CD4-positive, alpha-beta T cell treated with Interleukin-15 for 4 hours (primary cell): ENCODE data around the gene EIF5.
A peak's percentile ranks its signal among the peaks of the same experiment; 100 is the strongest.

Experiments
- DNase-seq: peaks from one replicate; pipeline ENCODE4 v3.0.0-alpha.2; 2020; ENCODE audit warnings: low spot score

Gene EIF5

GRCh38 chr14:103372017-103372416 is 38.0 kb downstream of the EIF5 start:
- DNase-seq: no peak

GRCh38 chr14:103372552-103373304 is 38.7 kb downstream of the EIF5 start:
- no peak for DNase-seq

- DNase-seq: no peak
Measured at GRCh38 chr14:103374121-103374520, 40.1 kb downstream of the EIF5 start.

GRCh38 chr14:103377522-103378037 is 43.5 kb downstream of the EIF5 start:
- DNase-seq: no peak

- DNase-seq: no peak
Measured at GRCh38 chr14:103378038-103378854, 44.2 kb downstream of the EIF5 start.

GRCh38 chr14:103380719-103381377 is 46.8 kb downstream of the EIF5 start:
- no peak for DNase-seq

GRCh38 chr14:103382376-103382775 is 48.3 kb downstream of the EIF5 start:
- DNase-seq: peak; percentile 11

- no peak for DNase-seq
Measured at GRCh38 chr14:103384450-103385151, 50.6 kb downstream of the EIF5 start.

- peak; percentile 94 for DNase-seq
Measured at GRCh38 chr14:103385152-103385928, 51.3 kb downstream of the EIF5 start, which contains the start of gene MARK3. Gene MARK3, plus strand, starts transcription at chr14:103385415. Its CDS starts 615 bp downstream, at chr14:103386030.

- DNase-seq: peak; percentile 30
Measured at GRCh38 chr14:103385929-103386712, 52.1 kb downstream of the EIF5 start.

- no peak for DNase-seq
Measured at GRCh38 chr14:103386713-103387329, 52.8 kb downstream of the EIF5 start.

- no peak for DNase-seq
Measured at GRCh38 chr14:103388664-103389063, 54.6 kb downstream of the EIF5 start.

- DNase-seq: no peak
Measured at GRCh38 chr14:103390605-103391004, 56.6 kb downstream of the EIF5 start.

- DNase-seq: peak; percentile 42
Measured at GRCh38 chr14:103391048-103391447, 57.0 kb downstream of the EIF5 start.

- no peak for DNase-seq
Measured at GRCh38 chr14:103392106-103392505, 58.1 kb downstream of the EIF5 start.

- no peak for DNase-seq
Measured at GRCh38 chr14:103392572-103392971, 58.5 kb downstream of the EIF5 start.

GRCh38 chr14:103393070-103393469 is 59.0 kb downstream of the EIF5 start:
- DNase-seq: no peak

GRCh38 chr14:103393676-103394626 is 59.9 kb downstream of the EIF5 start:
- peak; percentile 19 for DNase-seq
